Trophoblast cell (in vitro differentiated cells and primary cell): Measurements from ENCODE around the gene SART1.

Experiments used
- DNase-seq, 2 donors: peaks; one replicate each; pipeline ENCODE4 v3.0.0-alpha.2; 2016
- H2AFZ ChIP-seq: 2 replicates; pipeline ENCODE4 v1.6.1; 2013; ENCODE audit warnings: low read length, moderate library complexity, mild to moderate bottlenecking; ENCODE audit not compliant: insufficient read depth, poor library complexity
- H2AK5ac ChIP-seq: 2 replicates; pipeline ENCODE4 v1.6.1; 2013; ENCODE audit warnings: mild to moderate bottlenecking, low read length
- H2BK120ac ChIP-seq: 2 replicates; pipeline ENCODE4 v1.6.1; 2013; ENCODE audit warnings: low read length, mild to moderate bottlenecking, moderate library complexity; ENCODE audit not compliant: insufficient read depth, poor library complexity
- H2BK12ac ChIP-seq: 2 replicates; pipeline ENCODE4 v1.6.1; 2013; ENCODE audit warnings: mild to moderate bottlenecking, low read length, moderate library complexity
- H2BK5ac ChIP-seq: 2 replicates; pipeline ENCODE4 v1.6.1; 2013; ENCODE audit warnings: low read length, low read depth, moderate library complexity, mild to moderate bottlenecking; ENCODE audit not compliant: poor library complexity
- H3K14ac ChIP-seq: 2 replicates; pipeline ENCODE4 v1.6.1; 2013; ENCODE audit warnings: mild to moderate bottlenecking, low read length
- H3K18ac ChIP-seq: 2 replicates; pipeline ENCODE4 v1.6.1; 2013; ENCODE audit warnings: mild to moderate bottlenecking, low read length
- H3K23ac ChIP-seq: 2 replicates; pipeline ENCODE4 v1.6.1; 2013; ENCODE audit warnings: low read length
- H3K27ac ChIP-seq: 2 replicates; pipeline ENCODE4 v1.5.1; 2013; ENCODE audit warnings: low read depth, mild to moderate bottlenecking, inconsistent platforms, low read length, moderate library complexity
- H3K27me3 ChIP-seq: 2 replicates; pipeline ENCODE4 v1.6.1; 2013; ENCODE audit warnings: inconsistent platforms, mild to moderate bottlenecking, low read length, moderate library complexity; ENCODE audit not compliant: insufficient read depth
- H3K36me3 ChIP-seq, 2 experiments: 1 replicate in 1 of 2; 2 replicates in 1 of 2; pipeline ENCODE4 v1.6.1; 2013; ENCODE audit warnings: low read length in 2 of 2, mild to moderate bottlenecking in 2 of 2, moderate library complexity in 1 of 2; ENCODE audit not compliant: insufficient read depth in 2 of 2, control insufficient read depth in 1 of 2
- H3K4ac ChIP-seq: 2 replicates; pipeline ENCODE4 v1.6.1; 2013; ENCODE audit warnings: low read depth, mild to moderate bottlenecking, low read length, moderate library complexity
- H3K4me1 ChIP-seq, 2 experiments: 1 replicate in 1 of 2; 2 replicates in 1 of 2; pipeline ENCODE4 v1.6.1; 2013; ENCODE audit warnings: low read length in 2 of 2, mild to moderate bottlenecking in 2 of 2, moderate library complexity in 1 of 2; ENCODE audit not compliant: insufficient read depth in 2 of 2, control insufficient read depth in 1 of 2
- H3K4me2 ChIP-seq: 2 replicates; pipeline ENCODE4 v1.6.1; 2013; ENCODE audit warnings: inconsistent platforms, mild to moderate bottlenecking, low read length, moderate library complexity
- H3K4me3 ChIP-seq: 2 replicates; pipeline ENCODE4 v1.5.1; 2013; ENCODE audit warnings: mild to moderate bottlenecking, low read depth, low read length, inconsistent platforms
- H3K79me1 ChIP-seq: one replicate; pipeline ENCODE4 v1.6.1; 2013; ENCODE audit warnings: low read length
- H3K79me2 ChIP-seq: 2 replicates; pipeline ENCODE4 v1.6.1; 2013; ENCODE audit warnings: low read length, mild to moderate bottlenecking; ENCODE audit not compliant: control insufficient read depth, insufficient read depth, poor library complexity
- H3K9ac ChIP-seq: 2 replicates; pipeline ENCODE4 v1.6.1; 2013; ENCODE audit warnings: mild to moderate bottlenecking, low read length
- H3K9me3 ChIP-seq: 2 replicates; pipeline ENCODE4 v1.6.1; 2013; ENCODE audit warnings: low read depth, mild to moderate bottlenecking, control low read depth, inconsistent platforms, low read length; ENCODE audit not compliant: insufficient read depth
- H4K12ac ChIP-seq: 2 replicates; pipeline ENCODE4 v1.6.1; 2013; ENCODE audit warnings: low read depth, mild to moderate bottlenecking, low read length, moderate library complexity
- H4K8ac ChIP-seq: 2 replicates; pipeline ENCODE4 v1.6.1; 2013; ENCODE audit warnings: low read depth, mild to moderate bottlenecking, low read length, moderate library complexity
- H4K91ac ChIP-seq: one replicate; pipeline ENCODE4 v1.6.1; 2013; ENCODE audit warnings: low read depth, mild to moderate bottlenecking, low read length, moderate library complexity
- WGBS: extraction: QIAGEN DNeasy Blood & Tissue Kit; methylation state at CpG from one replicate; pipeline ENCODE4 v1.1.7; 2013; ENCODE audit warnings: missing lambda C conversion rate; ENCODE audit not compliant: insufficient read length, insufficient coverage; ENCODE audit errors: extremely low coverage; 5-methylcytosine and 5-hydroxymethylcytosine counted together

Gene SART1

DNA sequence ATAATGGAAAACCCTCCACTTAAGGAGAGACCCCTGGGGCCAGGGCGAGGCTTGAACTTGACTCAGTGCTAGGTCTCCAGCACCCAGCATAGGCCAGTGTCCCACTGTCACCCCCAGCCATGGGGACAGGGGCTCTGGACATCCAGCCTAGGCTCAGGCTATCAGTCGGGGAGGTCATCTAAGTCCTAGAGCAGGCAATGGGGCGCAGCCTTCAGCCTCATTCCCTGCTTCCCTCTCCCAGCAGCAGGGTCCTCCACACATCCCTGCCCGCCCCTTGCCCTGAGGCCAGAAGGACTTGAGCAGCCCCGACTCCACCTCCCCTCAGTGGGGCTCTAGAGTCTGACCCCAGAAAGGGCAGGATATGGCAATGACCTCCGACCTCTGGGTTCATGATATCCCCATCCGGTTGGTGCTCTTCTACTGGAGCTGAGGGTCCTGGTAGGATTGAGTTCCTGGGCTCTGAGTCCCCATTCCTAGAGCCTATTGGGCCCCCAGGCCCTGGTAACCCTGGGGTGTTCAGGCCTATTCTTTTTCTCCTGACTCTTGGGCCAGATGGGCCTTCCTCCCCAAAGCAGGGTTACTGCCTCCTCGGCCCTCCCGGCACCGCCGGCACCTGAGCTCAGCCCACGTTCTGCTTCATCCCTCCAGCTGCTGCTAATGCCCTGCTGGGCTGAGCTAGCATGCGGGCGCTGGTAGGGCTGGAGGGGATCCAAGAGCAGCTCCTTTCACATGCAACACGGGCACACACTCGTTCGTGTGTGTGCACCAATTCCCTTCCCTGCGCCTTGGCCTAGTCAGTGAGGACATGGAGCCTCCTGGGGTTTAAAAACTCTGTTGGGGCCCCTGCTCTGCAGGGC is 54.6 kb downstream of the SART1 start:
- Histone ChIP-seq H3K9me3 (no peaks in the 10 kb centered on the region), H2BK12ac (no peak overlapping the region), H3K14ac (no peak overlapping the region), H4K12ac (no peak overlapping the region), H3K27me3 (no peaks in the 10 kb centered on the region), H3K4me3 (no peak overlapping the region), H2BK5ac (no peak overlapping the region), H4K91ac (no peak overlapping the region), H3K4me1 (peaks cover 29 to 35% of the 10 kb centered on the region in 2 experiments), H2BK120ac (no peak overlapping the region), H3K79me1 (peaks cover 16% of the 10 kb centered on the region), H3K4me2 (no peak overlapping the region), H3K79me2 (peaks cover 3% of the 10 kb centered on the region), H3K9ac (no peak overlapping the region), H3K23ac (no peak overlapping the region), H4K8ac (no peak overlapping the region), H3K4ac (no peak overlapping the region), H3K27ac (no peak overlapping the region), H3K18ac (no peak overlapping the region), H3K36me3 (no peaks in the 10 kb centered on the region), H2AK5ac (no peak overlapping the region), H2AFZ (no peak overlapping the region)
- DNase-seq: peak; percentile 63 to 70
- no CpG with 5 or more reads among the region's 18 CpGs for WGBS

DNA sequence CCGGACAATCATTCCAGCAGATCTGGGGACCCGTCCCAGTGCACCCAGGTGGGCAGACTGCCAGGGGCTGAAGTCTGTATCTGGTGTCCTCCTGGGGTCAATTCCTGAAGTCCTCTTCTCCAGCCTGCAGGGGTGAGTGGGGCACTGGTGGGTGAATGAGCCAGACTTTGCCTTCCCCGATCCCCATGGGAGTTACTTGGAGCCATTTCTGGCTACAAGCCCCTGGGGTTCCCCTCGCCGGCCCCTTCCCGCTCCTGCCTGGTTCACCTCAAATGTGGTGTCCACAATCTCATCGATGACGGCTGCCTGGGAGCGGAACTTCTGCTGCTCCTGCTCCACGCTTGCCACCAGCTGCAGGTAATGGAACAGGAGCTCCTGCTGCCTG is 55.3 kb downstream of the SART1 start:
- Histone ChIP-seq H4K8ac (no peak overlapping the region), H3K14ac (no peak overlapping the region), H3K18ac (no peak overlapping the region), H3K27ac (no peak overlapping the region), H2BK120ac (no peak overlapping the region), H2AFZ (no peak overlapping the region), H3K4me3 (no peak overlapping the region), H3K79me2 (peaks cover 3% of the 10 kb centered on the region), H3K27me3 (no peaks in the 10 kb centered on the region), H3K9ac (no peak overlapping the region), H3K23ac (no peak overlapping the region), H2BK12ac (no peak overlapping the region), H2AK5ac (no peak overlapping the region), H3K79me1 (peaks cover 13% of the 10 kb centered on the region), H2BK5ac (no peak overlapping the region), H3K4me2 (no peak overlapping the region), H4K91ac (no peak overlapping the region), H3K36me3 (no peaks in the 10 kb centered on the region), H4K12ac (no peak overlapping the region), H3K9me3 (peaks cover 1% of the 10 kb centered on the region), H3K4me1 (peaks cover 25 to 30% of the 10 kb centered on the region in 2 experiments), H3K4ac (no peak overlapping the region)
- no CpG with 5 or more reads among the region's 10 CpGs for WGBS
- no peak for DNase-seq

DNA sequence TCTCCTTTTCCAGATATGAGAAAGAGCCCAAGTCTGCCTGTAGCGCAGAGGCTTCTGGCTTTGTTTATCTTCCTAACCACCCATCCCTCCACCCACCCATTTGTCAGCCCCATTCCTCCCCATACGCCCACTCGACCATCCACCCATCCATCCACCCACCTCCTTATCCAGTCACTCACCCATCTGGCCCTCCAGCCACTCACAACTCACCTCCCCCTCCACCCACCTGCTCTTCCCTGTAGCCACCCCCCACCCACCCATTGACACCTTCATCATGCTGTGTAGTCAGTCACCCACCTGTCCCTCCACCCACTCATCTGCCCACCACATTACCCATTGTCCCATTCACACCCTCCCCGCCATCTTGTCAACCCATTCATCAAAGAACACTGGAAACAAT is 55.8 kb downstream of the SART1 start:
- H3K4me2 ChIP-seq: no peak overlapping the region
- H3K18ac ChIP-seq: no peak overlapping the region
- no peak overlapping the region for H3K14ac ChIP-seq
- no peak overlapping the region for H4K91ac ChIP-seq
- H3K4ac ChIP-seq: no peak overlapping the region
- H4K8ac ChIP-seq: no peak overlapping the region
- no peak overlapping the region for H3K9ac ChIP-seq
- no peak overlapping the region for H3K27ac ChIP-seq
- no peak overlapping the region for H4K12ac ChIP-seq
- H2AFZ ChIP-seq: no peak overlapping the region
- H2BK5ac ChIP-seq: no peak overlapping the region
- no peaks in the 10 kb centered on the region for H3K79me2 ChIP-seq
- no peak overlapping the region for H2AK5ac ChIP-seq
- peaks cover 20 to 25% of the 10 kb centered on the region in 2 experiments for H3K4me1 ChIP-seq
- 100% methylated on average over 2 of the region's 4 CpGs for WGBS
- peaks cover 2% of the 10 kb centered on the region for H3K9me3 ChIP-seq
- H3K79me1 ChIP-seq: peaks cover 8% of the 10 kb centered on the region
- no peak overlapping the region for H3K23ac ChIP-seq
- no peaks in the 10 kb centered on the region for H3K27me3 ChIP-seq
- H2BK120ac ChIP-seq: no peak overlapping the region
- no peak overlapping the region for H3K4me3 ChIP-seq
- no peak overlapping the region for H2BK12ac ChIP-seq
- no peak for DNase-seq
- no peaks in the 10 kb centered on the region for H3K36me3 ChIP-seq

DNA sequence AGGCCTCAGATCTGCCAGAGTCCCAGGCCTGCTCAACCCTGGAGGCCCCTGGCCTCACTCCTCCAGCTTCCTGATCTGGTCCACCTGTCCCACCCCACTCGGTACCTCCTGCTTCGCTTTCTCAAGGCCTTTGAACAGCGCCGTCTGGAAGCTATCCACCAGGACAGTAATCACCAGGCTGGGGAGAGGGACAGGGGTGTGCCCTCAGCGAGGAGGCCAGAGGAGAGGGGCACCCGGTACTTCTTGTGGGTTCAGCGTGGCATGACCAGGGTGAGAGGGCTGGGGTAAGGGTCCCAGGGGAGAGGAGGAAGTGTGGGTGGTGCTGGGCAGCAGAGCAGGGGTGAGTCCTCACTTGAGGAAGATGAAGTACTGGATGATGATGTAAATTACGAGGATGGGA is 58.7 kb downstream of the SART1 start:
- no peaks in the 10 kb centered on the region for H3K79me1 ChIP-seq
- no peak overlapping the region for H3K9ac ChIP-seq
- no peak overlapping the region for H4K12ac ChIP-seq

More for the DNA sequence above, 58.7 kb downstream of the SART1 start:
- Histone ChIP-seq H3K9me3 (peaks cover 2% of the 10 kb centered on the region), H2AK5ac (peak overlapping the region; percentile 72), H3K79me2 (no peaks in the 10 kb centered on the region), H2BK5ac (no peak overlapping the region), H3K18ac (no peak overlapping the region), H2BK12ac (peak overlapping the region; percentile 71), H3K4me1 (peaks cover 6 to 7% of the 10 kb centered on the region in 2 experiments), H4K8ac (no peak overlapping the region), H3K4me2 (no peak overlapping the region), H3K23ac (no peak overlapping the region), H3K4ac (no peak overlapping the region), H2AFZ (no peak overlapping the region), H3K14ac (peak overlapping the region; percentile 42), H3K4me3 (no peak overlapping the region), H3K36me3 (no peaks in the 10 kb centered on the region), H4K91ac (no peak overlapping the region), H2BK120ac (peak overlapping the region; percentile 37), H3K27me3 (no peaks in the 10 kb centered on the region), H3K27ac (no peak overlapping the region)
- DNase-seq: no peak
- WGBS: no CpG with 5 or more reads among the region's 8 CpGs
